DMS114 treated with DMSO at 0.1 percent for 48 hours (cell line): ENCODE data around the gene SMTNL1.
"Not testable (repeated sequence)": the region's sequence is repeated elsewhere in the genome, so short reads cannot be mapped to it uniquely, and the experiment has no call there.

Experiments used
- DNase-seq: peaks from one replicate; lab custom pipeline; 2025; ENCODE audit not compliant: unreplicated experiment; lab: John Stamatoyannopoulos, UW

The SMTNL1 gene

GRCh38 chr11:57508341-57509170 is 28.8 kb upstream of the SMTNL1 start:
- DNase-seq: no peak

DNA sequence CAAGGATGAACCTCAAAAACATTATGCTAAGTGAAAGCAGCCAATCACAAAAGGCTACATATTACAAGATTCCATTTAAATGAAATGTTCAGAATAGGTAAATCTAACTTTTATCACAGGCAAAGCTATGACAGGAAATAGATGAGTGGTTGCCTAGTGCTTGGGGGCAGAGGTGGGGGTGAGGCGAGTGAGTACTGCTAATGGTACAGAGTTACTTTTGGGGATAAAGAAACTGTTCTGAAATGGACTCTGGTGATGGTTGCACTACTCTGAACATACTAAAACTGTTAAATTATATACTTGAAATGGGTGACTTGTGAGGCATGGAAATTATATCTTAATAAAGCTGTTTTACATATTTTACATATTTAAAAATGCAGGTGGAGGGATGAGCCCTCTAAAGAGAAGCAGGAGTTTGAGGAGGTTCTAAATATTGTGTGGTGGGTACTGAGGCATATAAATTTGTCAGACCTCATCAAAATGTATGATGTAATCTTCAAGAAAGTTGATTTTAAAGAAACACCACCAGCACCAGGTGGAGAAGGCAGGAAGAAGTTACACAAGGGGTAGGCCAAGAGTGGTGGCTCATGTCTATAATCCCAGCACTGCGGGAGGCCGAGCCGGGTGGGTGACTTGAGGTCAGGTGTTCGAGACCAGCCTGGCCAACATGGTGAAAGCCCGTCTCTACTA is 25.5 kb upstream of the SMTNL1 start:
- no peak for DNase-seq

- no peak for DNase-seq
Observed at GRCh38 chr11:57512646-57513451, 24.5 kb upstream of the SMTNL1 start.

DNA sequence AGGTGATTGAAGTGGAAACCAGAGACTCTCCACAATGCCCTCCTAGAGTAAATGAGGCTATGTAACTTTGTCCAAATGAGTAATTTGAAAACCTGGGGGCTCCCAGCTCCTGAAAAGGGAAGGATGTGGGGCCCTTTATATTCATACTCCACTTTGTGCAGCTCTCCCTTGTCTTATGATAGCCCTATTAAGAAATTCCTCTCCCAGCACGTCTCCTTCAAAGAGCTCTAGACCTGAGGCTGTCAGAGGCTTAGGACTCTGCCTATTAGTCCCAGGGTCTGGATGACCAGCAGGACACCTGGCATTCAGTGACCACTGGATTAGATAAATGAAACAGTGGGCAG is 24.0 kb upstream of the SMTNL1 start:
- DNase-seq: no peak

DNA sequence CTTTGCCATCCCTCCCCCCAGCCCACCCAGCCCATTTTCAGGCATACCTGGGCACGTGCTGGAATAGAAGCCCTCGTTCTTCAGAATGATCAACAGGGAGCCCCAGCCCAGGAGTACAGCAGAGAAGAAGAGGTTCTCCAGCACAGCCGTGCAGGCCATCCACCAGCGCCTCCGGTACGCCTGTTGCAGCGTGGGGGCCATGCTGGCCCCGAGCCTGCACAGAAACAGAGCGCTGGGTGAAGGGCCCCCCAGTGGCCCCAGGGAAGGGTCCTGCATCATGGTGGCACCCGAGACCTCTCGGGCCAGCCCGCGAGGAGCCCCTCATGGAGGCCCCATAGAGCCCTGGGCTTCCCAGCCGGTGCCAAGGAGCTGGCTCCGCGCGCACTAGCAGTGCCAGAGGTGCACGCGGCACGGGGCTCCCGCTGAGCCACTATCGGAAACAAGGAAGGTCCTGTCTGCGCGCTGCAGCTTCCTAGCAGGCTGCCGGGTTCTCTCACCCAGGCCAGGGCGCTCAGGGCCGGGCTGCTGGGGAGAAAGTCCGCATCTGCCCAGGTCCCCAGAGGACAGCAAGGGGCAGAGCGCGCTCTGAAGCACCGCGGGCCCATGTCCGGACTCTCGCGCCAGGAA is 23.4 kb upstream of the SMTNL1 start:
- DNase-seq: no peak

GRCh38 chr11:57514538-57515331 is 22.7 kb upstream of the SMTNL1 start:
- no peak for DNase-seq

DNA sequence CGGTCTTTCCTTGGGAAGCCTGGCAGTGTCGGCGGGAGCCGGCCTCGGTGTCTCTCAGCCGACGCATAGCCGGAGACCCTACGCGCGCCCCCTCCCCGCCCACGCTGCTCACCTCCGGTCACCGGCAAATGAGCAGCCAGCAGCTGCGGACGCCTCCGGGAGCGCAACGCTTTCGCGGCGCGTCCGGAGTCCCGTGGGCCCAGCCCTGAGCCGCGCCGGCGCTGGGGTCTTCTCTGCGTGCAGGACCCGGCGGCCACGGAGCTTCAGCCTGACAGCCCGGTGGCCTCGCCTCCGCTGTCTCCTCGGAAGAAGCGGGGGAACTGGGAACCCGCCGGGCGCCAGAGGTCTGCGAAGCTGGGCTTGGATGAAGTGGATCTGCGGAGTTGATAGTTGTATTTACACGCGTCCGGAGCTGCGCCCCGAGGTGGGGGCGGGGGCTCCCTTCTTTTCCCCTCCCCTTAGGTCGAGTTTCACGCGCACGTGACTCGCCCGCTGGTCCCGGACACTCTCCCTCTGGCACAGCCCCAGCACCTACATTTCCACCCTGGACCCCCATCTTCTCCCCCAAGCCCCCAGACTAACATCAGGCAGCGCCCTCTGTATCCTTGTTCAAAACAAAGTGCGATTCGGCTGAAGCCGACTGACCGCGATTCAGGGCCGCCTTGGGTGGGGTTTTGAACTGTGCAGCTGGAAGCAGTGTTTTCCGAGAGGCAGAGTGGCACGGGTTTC is 21.9 kb upstream of the SMTNL1 start, which contains the start of gene SLC43A1:
Gene SLC43A1, minus strand, starts transcription at position 371 of the 729 bp plus-strand sequence. CDS start 1,591 bp downstream, outside the sequence.
- DNase-seq: no peak

GRCh38 chr11:57516061-57516443 is 21.3 kb upstream of the SMTNL1 start:
- no peak for DNase-seq

DNA sequence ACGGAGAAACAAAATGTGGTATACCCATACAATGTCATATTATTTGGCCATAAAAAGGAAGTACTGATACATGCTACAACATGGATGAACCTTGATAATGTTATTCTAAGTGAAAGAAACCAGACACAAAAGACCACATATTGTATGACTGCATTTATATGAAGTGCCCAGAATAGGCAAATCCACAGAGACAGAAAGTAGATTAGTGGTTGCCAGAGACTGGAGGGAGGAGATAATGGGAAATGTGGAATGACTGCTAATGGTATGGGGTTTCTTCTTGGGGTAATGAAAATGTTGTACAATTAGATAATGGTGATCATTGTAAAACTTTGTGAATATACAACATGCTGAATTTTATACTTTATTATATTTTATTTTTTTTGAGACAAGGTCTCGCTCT is 16.3 kb upstream of the SMTNL1 start:
- no peak for DNase-seq

- no peak for DNase-seq
Observed at GRCh38 chr11:57523419-57523818, 14.0 kb upstream of the SMTNL1 start.

DNA sequence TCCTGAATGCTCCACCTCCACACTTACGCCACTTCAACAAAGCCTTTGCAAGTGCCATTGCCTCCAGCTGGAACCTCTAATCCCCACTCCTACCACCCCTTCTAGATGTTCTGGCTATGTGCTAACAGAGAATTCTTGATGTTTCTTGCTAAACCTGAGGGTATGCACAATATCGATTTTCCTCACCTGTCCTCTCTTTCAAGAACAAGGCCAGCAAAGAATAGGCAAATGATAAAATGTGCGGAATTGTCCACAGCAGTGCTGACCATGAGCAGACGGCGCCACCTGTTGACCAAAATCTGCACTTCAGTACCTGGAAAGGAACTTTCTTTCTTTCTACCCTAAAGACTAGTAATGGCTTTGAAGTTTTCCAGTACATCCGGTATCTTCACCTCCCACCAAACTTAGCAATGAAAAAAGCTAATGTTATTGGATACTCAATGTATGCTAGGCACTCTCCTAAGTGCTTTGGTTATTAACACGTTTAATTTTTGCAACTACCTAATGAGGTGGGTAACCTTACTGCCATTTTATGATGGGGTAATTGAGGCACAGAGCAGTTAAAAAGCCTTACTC is 10.3 kb upstream of the SMTNL1 start:
- peak; percentile 43 for DNase-seq

- no peak for DNase-seq
Observed at GRCh38 chr11:57529012-57529411, 8.4 kb upstream of the SMTNL1 start.

GRCh38 chr11:57530215-57530595 is 7.2 kb upstream of the SMTNL1 start:
- no peak for DNase-seq

- peak; percentile 89 for DNase-seq
Observed at GRCh38 chr11:57530596-57531507, 6.5 kb upstream of the SMTNL1 start, which contains the start of gene TIMM10. TIMM10 (minus strand) TSS chr11:57530754; CDS start chr11:57530189, 565 bp downstream.

- not testable (repeated sequence) for DNase-seq
Observed at GRCh38 chr11:57534449-57534848, 2.9 kb upstream of the SMTNL1 start.

- DNase-seq: no peak
Observed at GRCh38 chr11:57539342-57539741, 1.9 kb downstream of the SMTNL1 start.

GRCh38 chr11:57541169-57541568 is 3.8 kb downstream of the SMTNL1 start:
- no peak for DNase-seq

DNA sequence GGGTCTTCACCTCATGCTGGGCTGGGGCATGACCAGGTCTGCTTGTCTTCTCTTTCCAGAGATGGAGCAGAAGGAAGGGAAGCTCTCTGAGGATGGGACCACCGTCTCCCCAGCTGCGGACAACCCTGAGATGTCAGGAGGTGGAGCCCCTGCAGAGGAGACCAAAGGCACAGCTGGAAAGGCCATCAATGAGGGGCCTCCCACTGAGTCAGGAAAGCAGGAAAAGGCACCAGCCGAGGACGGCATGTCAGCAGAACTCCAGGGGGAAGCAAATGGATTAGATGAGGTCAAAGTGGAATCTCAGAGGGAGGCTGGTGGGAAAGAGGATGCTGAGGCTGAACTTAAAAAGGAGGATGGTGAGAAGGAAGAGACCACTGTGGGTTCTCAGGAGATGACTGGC is 5.2 kb downstream of the SMTNL1 start:
- no peak for DNase-seq
